DMS53 (cell line): ENCODE data around the gene CLDN1.
A peak's percentile ranks its signal among the peaks of the same experiment; 100 is the strongest.

ENCODE experiments used
- DNase-seq: peaks from one replicate; lab custom pipeline; 2025; lab: John Stamatoyannopoulos, UW

CLDN1 gene, protein sequence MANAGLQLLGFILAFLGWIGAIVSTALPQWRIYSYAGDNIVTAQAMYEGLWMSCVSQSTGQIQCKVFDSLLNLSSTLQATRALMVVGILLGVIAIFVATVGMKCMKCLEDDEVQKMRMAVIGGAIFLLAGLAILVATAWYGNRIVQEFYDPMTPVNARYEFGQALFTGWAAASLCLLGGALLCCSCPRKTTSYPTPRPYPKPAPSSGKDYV

DNA sequence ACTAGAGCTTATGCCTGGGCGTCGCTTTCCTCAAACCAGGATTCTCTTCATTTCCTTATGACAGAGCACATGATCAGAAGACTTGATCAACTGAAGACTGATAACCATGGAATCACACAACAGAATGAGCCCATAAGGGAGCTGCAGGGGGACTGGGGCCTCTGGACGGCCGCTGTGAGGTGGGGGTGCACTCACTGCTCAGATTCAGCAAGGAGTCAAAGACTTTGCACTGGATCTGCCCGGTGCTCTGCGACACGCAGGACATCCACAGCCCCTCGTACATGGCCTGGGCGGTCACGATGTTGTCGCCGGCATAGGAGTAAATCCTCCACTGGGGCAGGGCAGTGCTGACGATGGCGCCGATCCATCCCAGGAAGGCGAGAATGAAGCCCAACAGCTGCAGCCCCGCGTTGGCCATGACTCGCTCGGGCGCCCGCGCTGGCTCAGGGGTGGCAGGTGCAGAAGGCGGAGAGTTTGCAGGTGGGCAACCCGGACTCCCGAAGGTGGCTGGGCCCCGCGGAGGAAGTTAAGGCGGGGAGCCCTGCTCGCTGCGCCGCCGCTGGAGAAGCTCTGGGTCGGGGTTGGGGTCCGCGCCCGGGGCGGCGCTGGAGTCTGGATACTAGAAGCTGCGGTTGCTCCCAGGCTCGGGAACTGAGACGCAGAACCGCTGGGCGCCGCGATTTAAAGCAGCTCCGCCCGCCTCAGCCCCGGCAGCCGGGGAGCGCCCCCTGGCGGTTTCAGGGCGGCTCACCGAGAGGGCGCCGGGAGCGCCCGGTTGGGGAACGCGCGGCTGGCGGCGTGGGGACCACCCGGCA is at the start of gene CLDN1:
Gene CLDN1 (minus strand): TSS at position 658 of the 815 bp plus-strand sequence. CDS start 240 bp downstream, at position 418.
- peak; percentile 88 for DNase-seq

DNA sequence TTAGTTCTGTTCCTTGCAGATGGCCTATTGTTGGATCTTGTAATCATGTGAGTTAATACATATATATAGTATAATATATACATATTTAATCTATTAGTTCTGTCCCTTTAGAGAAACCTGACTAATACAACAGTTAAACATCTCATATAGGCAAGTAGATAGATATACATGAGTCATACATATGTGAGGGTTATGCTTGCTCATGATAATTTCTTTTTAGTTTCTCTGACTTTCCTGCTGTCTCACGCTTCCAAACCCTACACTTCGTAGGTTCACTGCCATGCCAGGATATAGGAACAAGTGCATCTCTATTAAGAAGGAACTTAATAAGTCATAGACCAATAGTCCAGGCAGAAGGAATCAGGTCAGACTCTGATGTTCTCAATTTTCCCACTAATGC is 48.9 kb upstream of the CLDN1 start:
- DNase-seq = no peak

DNA sequence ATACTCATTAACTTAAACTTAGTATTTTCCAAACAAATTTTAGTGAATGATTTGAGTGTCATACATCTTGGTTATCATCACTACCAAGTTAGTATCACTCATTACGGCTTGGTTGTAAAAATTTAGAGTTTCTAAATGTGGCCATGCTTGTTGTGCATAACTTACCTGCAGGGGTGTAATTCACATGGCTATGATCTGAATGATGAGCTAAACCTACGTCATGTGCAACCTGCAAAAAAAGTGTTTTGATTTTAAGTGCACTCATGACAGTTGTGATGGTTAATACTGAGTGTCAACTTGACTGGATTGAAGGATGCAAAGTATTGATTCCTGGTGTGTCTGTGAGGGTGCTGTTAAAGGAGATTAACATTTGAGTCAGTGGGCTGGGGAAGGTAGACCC is 48.1 kb upstream of the CLDN1 start:
- no peak for DNase-seq

DNA sequence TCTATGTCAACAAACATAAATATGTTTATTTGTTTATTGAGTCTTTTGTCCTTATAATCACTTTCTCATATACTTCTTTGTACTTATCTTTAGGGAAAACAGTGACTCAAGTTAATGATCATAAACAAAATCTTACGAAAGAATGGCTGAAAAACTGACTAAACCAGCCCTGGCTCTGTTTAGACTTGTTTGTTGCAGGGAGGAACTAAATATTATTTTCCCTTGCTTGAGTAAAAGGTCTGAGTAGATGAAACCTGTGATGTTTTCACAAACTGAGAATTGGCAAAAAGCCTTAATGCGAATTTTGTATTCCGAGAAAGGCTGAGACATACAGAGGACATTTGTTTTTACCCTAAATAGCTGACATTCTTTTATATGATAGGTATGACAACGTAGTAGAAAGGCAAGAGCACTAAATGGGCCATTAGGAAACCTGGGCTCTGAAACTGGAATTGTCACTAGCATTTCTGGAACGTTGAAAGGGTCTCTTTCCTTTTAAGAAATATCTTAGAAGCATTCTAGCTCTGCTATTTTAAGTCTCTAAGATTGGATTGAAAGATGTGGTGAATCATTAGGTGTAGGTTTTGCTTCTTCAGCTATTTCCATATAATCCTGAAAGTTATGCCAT is 47.5 kb upstream of the CLDN1 start:
- DNase-seq = no peak

DNA sequence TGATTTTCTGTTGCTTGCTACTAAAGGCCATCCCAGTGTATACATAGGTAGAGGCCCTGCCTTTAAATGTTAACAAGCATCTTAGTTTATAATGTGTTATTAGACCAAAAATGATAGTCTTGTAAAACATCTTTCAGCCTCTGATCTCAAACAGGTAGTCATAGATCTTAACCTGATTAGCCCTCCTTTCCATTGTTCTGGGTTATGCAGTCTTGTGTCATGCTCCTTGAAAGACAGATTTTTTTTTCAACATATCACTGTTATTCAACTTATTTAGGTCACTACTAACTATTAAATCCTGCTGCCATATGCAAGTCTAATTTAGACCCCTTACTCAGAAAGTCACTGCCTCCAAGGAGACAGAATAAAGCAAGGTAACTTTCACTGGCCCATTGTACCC is 46.6 kb upstream of the CLDN1 start:
- DNase-seq = no peak

DNA sequence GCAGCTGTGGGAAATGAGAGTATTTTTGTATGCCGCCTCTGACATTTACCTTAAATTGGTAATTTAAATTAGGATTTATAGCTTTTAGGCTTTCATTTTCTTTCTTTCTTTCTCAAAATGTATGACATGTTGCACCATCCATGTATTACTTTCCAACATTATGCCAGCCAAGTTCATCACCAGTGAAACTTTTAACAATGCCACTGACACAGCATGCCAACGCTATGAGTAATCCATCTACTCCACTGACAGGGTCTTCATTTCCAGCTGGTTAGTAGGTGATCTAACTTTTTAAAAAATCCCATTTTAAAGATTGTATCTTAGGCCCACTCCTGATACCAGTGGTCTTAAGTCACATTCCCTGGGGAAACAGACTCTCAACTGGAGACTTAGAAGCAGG is 43.9 kb upstream of the CLDN1 start:
- DNase-seq = no peak

DNA sequence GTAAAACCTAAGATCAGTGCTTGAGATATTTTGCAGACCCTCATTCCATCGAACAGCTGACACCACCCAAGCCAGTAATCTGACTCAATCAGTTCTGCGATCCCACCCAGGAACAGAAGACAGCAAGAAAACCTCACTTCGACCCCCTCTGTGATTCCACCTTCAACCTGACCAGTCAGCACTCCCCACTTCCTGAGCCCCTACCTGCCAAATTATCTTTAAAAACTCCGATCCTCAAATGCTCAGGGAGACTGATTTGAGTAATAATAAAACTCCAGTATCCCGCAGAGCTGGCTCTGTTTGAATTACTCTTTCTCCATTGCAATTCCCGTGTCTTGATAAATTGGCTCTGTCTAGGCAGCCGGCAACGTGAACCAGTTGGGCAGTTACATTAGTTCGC is 40.0 kb upstream of the CLDN1 start:
- no peak for DNase-seq

DNA sequence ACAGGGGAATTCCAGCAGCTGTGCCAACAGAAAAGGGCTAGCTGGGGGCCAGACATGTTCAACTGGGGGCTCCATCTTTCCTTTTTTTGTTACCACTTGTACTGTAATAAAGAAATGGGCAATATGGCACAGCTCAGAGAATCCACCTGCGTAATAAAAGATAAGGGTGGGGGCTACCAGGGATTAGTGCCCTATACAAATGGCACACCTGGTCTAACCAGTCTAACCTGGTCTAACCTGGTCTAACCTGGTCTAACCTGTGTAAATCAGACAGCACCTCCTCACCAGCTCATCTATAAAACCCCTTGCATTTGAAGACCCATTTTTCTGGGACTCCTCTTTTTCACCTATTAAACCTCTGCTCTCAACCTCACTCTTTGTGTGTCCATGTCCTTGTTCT is 39.5 kb upstream of the CLDN1 start:
- peak; percentile 55 for DNase-seq

DNA sequence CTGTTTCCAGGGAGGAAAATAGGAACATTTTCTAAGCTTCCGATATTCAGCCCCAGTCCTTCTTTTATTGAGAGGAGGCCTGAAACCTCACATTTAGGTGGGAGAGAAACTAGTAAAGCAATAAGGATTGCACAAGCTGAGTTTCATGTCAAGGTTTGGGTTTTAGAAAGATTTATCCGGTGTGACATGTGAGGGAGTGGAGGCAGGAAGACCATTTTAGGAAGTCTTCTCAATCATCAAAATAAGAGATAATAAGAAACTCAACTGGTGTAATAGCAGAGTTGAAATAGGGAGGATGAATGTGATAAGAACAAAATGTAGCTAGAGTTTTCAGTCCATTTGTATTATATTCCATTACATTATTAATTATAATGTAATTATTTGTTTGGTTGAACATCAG is 38.0 kb upstream of the CLDN1 start:
- no peak for DNase-seq

DNA sequence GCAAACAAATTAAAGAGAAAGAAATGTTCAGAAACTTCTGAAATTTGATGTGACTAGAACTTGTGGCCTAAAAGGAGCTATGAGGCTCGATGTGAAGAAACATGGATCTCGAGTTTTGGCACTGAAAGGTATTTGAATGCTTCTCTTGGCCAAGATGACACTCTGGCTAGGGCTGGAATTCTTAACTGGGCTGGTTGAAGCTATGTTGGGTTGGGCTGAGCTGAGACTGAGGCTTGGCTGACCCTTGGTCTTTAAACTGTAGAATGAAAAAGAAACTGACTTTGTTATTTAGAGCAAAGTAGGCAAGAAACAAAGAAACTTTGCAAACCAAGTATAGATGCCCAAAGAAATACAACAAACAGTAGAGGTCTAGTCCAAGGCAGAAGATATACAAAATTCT is 37.6 kb upstream of the CLDN1 start:
- no peak for DNase-seq

DNA sequence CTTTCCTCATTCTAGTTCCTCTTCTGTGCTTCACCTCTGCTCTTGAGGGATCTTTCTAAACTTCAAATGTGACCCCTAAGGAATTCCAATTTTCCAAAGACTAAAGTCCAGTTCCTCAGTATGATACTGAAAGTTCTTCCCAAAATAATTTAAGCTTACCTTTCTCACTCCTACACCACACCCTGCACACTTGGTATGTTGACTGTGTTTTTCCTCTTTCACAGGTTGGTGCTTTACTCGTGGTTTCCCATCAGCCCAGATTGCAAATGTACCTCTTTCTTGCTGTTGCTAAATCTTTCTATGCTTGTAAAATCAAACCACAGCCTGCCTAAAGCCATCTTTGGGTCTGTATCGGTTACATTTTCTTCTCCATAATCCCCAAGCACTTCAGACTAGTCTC is 35.2 kb upstream of the CLDN1 start:
- DNase-seq = no peak

DNA sequence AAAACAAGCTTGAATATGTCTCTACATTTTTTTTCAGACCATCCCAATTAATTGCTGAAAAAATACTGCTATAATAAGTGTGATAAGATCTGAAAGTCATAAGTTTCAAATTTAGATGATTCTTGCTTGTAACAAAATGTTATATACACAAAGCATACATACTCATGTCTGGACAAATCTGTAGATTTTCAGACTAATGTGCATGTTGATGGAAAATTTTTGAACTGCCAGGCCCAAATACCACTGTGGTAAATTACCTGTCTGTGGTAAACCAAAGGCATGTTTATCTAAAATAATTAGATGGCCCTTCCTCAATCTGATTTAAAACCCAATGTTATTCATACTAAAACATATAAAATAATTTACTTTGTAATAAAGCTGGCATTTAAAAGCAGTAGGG is 34.0 kb upstream of the CLDN1 start:
- no peak for DNase-seq

DNA sequence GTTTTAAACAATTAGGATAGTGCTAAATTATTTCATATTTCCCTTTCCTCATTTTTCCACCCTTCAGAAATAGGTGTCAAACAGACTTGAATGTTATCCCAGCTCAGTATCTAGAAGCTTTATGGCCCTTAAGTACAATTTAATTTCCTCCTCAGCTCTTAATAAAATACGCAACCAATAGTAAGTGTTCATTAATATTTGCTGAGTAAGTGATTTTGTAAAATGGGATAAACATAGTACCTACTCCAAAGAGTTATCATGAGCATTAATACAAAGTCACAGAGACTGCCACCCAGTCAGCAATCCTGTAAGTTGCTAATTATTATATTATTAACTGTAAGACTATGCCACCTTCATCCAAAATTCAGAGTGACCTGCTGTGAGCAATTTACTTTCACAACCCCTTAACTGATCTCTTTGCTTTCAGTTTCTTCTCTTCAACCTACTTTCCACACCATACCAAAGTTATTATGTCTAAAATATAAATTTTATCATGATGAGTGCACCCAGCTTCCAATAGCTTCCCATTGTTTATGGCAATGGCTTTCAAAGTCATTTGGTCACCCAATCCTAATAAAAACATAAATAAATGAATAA is 30.7 kb upstream of the CLDN1 start:
- no peak for DNase-seq

DNA sequence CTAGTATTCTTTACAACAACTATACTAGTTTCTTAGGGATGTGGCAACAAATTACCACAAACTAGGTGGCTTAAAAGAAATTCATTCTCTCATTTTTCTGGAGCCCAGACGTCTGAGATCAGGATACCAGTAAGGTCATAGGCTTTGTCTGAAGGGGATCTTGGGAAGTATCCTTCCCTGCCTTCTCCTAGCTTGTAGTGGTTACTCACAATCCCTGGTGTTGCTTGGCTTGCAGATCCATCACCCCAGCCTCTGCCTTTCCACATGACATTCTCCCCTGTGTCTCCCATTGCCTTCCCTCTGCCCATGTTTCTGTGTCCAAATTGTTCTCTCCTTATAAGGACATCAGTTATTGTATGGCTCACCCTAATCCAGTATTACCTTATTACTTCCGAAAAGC is 24.3 kb upstream of the CLDN1 start:
- no peak for DNase-seq

DNA sequence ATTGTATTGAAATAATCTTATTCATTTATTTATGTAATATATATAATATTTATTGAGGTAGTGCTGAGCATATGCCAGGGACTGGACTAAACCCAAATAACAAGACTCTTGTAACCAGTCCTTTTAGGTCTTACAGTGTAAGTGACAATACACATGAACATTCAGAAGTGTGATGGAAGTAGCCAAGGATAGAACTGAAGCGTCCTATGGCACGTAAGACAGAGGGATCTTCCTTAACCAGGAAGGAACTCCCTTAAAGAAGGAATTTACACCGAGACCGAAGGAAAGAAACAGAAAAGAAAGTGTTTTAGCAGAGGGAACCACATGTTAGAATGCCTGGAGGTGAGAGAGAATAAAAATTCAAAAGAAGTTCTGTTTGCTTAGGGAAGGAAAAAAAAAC is 23.6 kb upstream of the CLDN1 start:
- no peak for DNase-seq

DNA sequence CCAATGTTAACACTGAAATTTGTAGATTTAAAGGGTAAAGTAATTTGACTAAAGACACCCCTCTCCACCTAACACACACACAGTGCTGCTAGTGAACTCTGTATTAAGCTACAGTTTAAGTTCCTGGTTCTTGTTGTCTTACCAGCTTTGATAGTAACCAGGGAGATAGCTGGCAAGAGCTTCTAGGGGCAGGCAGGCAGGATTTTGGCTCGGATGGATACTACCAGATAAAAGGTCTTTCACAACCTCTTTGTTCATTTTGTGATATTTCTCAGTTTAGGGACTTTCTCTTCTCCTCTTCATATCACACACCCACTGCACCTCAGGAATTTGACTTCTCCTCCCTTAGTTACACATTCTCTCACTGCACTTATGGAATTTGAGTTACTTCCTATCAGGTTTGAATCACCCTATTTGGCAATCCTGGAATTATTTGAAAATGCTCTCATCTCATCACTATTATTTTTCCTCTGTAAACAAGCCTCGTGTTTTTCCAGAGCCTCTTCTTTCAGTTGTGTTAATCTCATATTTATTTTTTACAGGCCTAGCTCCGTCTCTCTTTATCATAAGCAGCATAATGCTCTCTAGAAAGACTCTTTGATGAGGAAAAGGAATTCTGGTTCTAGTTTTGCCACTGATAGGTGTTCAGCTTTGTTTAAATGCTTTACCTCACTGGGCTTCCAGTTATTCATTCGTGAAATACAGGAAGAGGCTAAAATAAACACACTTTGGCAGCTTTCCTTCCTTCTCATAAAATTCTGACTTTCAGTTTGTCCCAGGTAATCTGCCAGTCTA is 23.0 kb upstream of the CLDN1 start:
- peak; percentile 68 for DNase-seq

DNA sequence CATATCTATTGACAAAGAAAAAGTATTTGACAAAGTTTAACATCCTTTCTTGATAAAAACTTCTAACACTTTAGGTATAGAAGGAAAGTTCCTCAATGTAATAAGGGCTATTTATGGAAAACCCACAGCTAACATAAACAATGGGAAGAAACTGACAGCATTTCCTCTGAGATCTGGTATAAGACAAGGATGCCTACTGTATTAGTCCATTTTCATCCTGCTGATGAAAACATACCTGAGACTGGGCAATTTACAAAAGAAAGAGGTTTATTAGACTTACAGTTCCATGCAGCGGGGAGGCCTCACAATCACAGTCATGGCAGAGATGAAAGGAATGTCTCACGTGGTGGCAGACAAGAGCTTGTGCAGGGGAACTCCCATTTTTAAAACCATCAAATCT is 17.8 kb upstream of the CLDN1 start:
- no peak for DNase-seq

DNA sequence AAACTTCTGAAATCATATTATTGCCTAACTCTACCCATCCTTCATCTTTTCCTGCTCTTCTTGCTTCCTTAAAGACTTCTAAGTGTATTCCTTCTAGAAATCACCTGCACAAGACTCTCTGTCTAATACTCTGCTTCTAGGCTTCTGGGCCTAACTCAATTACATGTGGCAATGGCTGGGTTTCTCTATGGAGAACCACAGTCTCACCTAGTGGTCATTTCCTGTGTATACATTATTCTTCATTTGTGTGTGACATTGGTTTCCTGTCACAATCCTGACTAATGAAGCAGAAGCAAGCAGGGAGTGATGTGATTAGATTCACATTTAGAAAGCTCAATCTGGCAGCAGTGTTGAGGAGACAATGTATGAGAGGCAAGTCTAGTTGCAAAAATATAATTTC is 16.9 kb upstream of the CLDN1 start:
- peak; percentile 53 for DNase-seq

DNA sequence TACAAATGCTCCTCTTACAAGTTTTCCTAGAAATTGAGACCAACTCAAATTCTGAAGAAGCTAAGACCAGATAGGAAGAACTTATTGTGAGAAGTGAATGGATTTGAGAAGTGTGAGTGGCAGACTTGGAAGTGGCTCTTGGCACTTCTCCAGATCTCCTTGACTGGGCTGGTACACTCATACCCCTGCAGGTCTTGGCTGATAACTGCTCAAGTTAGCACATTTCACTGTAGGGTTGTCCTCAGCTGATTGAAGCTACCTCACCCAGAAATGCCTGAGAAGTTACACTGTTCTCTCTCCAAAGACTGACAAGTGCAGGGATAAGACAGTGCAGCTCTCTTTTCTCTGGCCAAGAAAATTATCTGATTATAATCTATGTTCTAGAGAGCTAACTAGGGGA is 16.5 kb upstream of the CLDN1 start:
- peak; percentile 16 for DNase-seq

DNA sequence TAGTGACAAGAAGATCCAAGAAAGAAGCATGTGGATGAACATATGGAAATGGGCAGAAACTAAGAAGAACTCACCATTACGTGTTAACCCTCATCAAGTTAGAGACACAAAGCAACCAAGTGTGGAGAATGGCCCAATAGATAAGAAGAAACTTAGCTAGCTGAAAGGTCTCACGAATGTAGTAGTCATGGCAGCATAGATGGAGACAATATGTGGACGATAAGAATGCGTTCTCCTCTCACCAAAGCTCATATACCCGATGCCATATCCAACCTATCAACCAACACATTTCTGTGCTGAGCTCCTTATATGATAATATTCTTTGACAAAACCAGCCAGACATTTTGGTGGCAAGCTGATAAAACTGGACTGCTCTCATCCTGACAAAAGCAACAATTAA is 15.1 kb upstream of the CLDN1 start:
- no peak for DNase-seq

DNA sequence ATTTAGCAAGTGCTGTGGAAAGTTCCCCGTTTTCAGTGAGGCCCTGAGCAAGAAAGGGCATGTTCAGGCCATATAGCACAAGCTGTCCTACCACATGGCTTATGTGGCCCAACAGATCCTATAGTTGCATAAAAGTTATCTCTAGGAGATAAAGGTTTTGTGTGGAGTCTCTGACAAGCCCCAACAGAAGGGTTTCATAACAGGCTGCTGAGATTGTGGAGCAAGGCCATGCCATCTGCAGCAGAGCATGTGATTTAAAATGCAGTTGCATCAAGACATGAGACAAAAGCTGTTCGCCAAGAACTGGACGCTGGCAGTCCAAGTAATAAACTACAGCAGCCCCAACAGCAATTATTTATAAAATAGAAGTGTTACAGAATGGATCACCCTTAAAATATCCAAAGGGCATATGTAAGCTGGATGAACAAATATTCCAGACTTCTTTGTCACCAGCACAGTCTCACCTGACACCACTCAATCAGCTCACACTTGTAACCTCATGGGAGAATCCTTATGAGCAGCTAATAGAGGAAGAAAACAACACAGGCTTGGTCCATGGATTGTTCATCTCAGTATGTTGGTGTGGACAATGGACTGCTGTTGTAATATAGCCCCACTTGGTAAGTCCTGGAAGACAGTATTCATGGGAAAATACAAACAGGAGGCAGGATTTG is 14.4 kb upstream of the CLDN1 start:
- DNase-seq = no peak

DNA sequence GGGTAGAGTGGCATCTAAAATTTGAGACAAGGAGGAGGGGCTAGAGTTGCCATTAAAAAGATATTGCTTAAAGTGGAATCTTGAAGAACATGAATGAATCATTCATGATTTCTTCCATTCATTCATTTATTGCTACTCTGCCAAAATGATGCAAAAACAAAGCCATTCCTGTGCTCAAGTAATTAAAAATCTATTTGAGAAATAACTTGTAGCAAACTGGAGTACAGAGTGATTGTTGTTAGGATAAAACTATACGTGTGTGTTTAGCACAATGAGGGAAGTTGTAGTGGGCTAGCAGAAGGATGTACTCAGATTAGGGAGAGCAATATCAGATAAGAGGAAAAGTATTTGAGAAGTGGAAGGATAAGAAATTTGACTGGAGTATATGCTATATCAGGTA is 11.7 kb upstream of the CLDN1 start:
- DNase-seq = no peak
